HG02610 (cell line): ENCODE measurements around the gene PDP2.

Source experiments
- ATAC-seq: cut with Tn5 transposase; IDR thresholded peaks from one replicate; pipeline ENCODE4 v1.9.1; 2021; ENCODE audit warnings: mild to moderate bottlenecking, moderate library complexity; ENCODE audit not compliant: unreplicated experiment

PDP2 gene

DNA sequence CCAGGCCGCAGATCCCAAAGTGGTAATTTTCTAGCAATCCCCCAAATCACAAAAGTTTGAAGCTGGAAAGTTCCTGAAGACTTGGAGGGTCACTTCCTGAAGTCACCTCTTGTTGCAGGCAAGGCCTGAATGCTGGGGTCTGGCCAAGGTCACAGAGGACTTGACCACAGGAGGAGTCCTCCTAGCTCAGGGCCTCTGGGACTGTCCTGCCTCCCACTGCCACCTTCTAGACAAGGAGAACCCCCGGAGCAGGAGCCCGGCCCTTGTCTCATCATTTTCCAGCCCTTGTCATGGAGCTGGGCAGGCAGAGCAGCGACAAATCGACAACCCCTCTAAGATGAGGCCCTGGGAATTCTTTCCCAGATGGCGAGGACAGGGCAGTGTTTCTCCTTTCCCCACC, 38.0 kb downstream of the PDP2 start:
- ATAC-seq: no peak

DNA sequence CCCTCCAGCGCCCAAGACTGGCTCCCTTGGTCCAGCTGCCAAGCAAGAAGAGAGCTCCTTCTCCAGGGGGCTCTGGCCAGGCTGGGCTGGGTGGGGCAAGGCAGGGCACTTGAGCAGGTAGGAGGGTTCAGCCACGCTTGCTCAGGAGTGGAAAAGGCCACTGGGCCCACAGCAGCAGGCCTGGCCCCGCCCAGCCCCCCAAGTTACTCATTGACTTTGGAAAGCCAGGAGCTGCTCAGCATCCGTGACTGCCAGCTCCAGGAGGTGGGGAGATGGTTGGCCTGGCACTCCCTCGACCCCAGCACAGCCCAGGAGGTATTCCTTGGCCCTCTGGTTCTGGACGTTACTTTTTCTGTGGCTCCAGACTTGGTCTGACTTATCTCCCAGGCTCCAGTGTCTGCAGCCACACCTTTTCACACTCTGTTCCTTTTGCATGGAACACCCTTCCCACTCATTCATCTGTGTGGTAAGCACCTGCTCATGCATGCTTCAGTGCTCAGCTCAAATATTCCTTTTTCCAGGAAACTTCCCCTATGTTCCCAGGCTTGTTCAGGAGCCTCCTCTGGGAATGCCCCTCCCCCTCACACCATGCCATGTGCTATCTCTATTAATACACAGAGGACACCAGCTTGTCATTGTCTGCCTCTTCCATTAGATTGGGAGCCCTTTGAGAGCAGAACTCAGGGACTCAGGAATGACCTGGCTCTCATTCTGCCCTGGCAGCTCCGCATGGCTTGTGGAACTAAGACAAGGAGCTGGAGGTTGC, 38.7 kb downstream of the PDP2 start, which contains the start of gene CDH16:
CDH16 (minus strand) TSS at position 83 of the 766 bp plus-strand sequence. CDS start 820 bp downstream, outside the sequence.
- ATAC-seq: no peak

DNA sequence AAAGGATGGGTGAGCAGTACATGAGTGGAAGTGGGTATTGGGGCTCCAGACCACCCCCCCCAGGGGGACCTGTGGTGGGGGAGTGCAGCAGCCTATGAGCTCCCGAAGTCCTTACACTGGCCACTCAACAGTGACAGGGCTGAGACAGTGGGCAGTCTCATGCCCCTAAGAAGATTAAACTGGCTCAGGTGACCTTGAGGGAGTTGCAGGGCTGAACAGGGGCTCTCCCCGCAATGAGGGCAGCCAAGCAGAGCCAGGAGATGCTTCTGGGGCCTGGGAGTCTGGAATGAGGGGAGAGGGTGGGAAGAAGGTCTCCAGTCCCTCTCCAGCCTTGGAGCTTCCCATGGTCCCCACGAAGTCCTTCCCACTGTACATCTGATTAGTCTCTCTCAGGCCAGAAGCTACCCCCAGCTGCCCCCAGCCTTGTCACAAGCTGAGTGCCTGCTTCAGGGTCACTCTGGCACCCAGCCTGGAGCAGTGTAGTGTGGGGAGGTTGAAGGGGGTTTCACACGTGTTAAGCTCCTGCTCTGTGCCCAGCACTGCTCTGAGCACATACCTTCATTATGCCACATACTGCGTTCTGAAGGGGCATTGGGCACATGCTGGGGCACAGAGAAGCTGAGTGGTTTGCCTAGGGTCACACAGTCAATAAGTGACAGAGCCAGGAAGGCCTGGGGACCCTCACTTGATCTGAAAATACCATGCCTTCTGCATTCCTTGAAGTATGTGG, 39.4 kb downstream of the PDP2 start:
- ATAC-seq: no peak

DNA sequence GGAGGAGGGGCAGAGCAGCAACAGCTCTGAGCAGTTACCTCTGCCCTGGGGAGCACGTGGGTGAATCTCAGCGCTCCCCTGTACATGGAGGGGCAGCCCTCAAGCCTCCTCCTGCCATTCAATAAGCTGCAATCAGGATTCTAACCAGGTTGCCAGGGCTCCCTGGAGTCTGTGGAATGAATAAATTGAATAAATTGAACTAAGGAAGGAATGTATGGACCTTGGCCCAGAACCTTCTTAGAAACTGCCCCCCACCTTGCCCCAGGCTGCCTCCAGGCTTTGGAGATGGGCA, 39.9 kb downstream of the PDP2 start:
- ATAC-seq: no peak

DNA sequence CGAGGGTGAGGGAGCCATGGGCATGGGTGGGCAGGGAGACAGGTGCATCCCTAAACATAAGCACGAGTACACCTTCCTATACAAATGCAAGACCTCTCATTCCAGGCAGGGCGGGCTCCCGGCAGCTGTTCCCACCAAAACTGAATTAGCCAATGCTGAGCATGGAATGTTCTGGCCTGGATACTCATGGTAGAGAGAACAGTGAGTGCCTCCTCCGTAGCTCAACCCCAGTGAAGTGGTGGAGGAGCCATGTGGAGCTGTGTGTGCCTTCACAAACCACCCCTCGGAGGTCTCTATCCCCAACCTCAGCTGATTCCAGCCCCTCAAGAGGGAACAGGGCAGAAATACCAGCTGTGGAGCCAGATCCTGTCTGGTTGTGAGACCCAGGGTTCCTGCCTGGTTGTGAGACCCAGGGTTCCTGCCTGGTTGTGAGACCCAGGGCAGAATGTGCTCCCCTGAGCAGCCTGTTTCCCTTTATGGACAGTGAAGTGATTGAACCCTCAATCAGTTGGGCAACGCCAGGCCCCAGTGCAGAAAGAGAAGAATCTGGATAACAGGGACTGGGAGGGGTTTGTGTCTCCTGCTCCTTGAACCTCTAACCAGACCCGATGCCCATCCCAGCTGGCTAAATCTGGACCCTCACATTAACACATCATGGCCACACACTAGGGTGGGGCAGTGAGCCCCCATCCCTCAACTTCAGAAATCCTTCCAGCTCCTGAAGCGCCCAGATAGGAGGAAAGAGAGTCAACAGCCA, 40.8 kb downstream of the PDP2 start:
- no peak for ATAC-seq

DNA sequence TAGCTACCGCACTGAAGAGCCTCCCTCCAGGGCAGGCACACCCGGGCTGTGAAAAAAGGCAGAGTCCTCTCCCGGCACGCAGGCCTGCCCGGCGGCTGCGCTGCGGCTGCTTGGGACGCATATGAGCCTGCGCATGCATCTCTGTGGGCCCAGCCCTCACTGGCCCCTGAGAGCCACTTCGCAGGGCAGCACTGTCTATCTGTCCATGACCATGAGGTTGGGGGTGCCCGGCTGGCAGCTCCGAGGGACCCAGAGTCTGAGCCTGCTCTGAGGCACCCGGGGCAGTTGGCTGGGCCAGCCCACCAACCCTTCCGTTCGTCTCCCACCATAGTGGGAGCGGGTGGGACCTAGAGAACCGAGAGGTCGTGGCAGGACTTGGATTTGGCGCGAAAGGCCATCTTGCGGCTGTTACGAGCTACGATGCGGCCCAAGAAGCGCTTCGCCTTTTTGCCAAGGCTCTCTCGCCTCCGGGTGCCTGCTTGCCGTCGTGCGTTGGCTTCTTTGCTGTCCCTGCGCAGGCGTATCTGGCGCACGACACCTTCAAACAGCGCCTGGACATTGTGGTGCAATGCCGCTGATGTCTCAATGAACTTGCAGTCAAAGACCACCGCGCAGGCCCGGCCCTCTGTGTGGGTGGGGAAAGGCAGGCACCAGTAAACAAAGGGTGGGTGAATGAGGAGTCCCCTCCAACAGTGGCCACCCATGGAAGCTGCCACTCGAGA, 41.6 kb downstream of the PDP2 start:
- no peak for ATAC-seq

DNA sequence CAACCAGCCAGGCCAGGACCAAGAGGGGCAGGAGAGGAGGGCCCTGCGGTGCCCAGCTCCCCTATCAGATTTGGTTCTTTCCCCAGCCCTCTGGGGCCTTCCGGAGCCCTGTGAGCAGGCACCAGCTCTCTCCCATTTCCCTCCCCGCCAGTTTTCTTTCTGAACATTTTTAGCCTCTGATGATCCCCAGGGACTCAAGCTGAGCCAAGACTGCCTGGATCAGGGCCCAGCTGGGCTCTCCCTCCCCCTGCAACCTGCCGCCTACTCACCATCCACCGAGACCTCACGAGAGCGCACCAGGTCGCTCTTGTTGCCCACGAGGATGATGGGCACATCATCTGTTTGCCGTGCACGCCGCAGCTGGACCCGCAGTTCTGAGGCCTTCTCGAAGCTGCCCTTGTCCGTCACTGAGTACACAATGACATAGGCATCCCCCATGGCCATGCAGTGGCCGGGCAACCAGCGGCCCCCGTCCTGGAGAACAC, 43.0 kb downstream of the PDP2 start:
- ATAC-seq: no peak

DNA sequence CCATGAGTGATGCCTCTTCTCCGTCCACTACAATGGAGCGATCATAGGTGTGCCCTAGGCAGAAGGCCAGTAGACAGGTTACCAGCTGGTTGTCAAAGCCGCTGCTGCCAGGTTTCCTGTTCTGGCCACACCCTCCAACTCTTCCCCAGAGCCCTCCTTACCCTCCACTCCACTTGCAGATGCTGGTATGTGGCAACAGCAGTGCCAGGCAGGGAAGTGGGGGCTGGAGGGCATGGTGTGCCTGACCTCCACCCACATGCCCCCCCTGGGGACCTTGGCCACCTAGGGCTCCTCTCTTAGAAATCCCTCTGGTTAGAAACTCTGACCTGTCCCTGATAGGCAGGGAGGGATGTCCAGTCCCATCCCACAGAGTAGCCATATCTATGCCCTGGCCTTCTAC, 43.6 kb downstream of the PDP2 start:
- ATAC-seq: no peak

DNA sequence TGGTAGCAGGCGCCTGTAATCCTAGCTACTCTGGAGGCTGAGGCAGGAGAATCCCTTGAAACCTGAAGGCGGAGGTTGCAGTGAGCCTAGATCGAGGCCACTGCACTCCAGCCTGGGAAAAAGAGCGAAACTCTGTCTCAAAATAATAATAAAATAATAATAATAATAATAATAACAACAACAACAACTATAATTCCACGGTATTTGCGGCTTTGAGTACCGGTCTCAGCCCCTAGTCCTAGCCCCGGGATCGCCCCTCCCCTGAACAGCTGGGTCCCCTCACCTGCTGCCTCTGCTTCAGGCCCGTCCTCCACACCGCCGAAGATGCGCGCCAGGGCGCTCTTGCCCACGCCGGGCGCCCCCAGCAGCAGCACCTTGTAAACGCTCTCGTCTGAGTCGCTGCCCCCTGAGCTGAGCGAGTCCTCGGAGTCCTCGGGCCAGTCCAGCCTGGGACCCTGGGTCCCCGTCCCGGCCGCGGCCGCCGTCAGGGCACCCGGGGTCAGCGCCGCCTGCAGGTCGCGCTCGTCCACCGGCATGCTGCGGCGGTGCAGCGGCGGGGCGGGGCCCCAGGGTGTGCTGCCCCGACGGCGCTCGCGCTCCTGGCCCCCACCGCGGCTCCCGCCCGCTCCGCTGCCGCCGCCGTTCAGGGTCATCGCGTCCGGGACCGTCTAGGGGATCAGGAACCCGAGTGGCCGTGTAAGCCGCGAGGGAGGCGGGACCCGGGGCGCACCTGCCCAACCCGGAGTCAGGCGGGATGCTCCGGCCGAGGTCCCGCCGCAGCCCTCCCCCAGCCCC, 44.4 kb downstream of the PDP2 start:
- ATAC-seq: no peak

DNA sequence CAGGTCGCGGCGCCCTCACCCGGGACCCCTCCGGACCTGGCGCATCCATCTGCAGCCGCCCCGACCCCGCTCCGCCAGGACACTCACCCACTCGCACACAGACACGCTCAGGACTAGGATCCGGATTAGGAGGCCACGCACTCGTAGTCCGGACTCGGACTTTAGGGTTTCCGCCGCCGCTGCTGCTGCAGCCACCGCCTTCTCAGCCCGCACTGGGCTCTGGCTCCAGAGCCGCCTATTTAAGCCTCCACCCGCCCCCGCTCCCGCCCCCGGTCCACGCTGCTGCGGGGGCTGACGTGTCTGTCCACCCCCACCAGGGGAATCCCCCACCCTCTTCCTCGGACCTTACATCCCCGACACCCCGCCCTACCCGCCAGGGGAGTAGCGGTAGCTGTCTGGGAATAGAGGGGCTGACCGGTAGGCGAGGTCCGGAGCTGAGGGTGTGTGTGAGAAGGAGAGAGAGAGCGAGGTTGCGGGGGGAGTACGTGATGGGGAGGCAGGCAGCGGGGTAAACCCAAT, 45.1 kb downstream of the PDP2 start, which contains the start of gene RRAD:
RRAD (minus strand) TSS at position 214 of the 519 bp plus-strand sequence. CDS start 356 bp downstream, outside the sequence.
- no peak for ATAC-seq

DNA sequence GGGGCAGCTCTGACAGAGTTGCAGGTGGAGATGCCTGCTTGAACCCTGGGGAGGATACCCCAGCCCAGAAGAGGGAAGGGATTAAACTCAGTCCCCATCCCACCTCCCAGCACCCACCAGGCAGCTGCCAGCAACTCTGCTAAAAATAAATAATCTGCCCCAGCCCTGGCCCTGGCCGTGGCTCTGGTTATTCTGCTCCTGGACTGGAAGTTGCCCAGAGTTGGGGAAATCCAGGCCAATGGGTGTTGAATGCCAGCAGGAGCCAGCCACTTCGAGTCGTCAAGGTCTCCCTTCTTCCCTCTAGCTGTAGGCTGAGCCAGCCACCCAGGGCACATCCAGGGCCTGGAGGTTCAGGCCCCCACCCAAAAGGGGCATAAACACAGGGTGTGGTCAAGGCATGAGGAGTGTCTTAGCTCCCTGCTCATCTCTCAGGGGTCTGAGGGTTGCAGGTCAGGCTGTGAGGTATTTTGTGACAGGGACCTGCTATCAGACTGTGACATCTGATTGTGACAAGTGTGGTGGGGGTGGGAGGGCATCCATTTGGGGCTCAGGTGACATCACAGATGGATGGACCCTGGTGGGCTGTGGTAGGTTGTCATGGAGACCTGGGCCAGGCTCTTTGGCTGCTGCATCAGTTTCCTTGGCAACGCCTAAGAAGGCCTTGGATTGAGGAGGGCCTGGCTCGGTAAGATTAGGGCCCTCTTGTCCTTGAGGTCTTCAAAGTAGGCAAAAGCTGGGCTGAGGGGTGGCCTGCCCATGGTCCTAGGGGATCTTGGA, 46.0 kb downstream of the PDP2 start:
- ATAC-seq: no peak

DNA sequence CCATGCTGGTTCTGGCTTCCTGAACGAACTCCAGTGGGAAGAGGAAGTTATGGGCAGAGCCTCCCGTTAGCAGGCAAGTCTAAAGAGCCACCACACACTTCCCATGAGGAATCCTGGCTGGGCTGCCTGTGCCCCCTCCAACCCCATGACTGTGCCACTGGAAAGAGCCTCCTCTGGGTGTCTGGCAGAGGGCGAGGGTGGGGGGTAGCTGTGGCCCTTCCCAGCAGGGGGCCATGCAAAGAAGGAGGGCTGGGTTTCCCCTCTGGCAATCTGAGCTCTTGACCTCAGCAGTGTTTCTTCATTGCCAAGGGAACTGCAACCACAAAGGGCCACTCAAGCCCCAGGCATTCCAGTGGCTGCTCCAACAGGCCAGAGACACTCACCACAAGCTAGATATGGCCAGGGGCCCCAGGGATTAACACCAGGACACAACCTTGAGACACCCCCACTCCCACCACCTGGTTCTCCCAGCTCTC, 46.7 kb downstream of the PDP2 start:
- no peak for ATAC-seq

DNA sequence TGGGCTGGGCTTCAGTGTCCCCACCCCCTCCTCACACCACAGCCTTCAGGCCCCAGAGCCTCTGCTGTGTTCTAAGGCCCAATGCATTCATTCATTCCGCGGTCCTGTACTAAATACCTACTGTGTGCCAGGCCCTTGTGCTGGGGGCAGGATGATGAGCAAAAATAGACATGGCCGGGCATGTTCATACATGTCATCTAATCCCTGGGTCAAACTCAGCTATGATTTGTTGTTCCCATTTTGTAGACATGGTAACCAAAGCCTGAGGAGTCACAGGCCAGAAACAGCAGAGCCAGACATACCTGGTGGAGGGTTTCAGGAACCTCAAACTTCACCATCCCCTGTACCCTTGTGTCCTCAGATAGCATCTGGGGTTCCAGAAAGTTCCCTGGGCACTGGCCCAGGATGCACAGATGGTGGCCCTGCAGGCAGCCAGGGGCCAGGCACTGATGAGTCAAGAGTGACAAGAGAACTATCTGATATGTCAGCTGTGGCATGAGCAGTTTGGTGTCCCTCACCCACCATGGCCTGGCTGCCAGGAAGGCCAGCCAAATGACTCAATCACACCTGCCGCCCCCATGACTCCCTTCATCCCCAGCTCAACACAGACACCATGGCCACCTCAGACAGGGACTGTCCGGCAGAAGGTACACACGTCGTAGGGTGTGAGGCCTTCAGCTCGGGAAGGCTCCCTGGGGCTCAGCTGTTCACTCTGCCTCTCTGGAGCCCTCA, 47.8 kb downstream of the PDP2 start:
- ATAC-seq: no peak

DNA sequence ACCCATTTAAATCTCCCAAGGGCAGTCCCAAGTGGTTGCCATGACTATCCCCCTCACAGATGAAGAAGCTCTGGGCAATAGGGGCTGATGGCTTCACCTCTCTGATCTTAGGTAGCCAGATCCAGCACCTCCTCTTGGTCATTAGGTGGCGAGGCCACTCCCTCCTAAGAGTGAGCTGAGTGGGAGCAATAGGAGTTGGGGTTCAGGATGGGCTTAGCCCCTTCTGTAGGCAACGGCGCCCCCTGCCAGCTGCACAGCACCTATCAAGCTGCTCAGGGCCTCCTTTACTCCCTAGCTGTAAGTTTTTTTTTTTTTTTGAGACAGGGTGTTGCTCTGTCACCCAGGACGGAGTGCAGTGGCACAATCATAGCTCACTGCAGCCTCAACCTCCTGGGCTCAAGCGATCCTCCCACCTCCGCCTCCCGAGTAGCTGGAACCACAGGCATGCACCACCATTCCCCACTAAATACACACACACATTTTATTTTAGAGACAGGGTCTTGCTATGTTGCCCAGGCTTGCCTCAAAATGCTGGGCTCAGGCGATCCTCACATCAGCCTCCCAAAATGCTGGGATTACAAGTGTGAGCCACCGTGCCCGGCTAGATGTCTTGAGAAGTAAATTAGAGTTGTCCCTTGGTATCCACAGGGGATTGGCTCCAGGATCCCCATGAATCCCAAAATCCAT, 48.5 kb downstream of the PDP2 start:
- no peak for ATAC-seq

DNA sequence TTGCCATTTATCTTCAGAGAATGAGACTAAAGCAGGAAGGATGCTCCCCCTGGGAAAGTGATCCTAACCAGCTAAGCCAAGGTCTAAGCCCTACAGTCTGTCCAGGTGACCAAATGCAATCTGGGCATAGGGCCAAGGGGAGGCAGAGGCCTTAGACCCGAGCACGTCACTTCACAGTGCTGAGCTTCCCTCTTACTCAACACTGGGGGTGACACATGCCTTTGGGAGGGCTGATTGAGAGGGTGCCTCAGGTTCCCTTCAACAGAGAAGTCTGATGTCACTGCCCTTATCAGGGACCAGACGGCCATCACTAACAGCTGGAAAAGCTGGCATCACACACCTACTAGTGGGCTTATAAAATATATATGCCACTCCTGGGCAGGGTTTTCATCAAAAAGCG, 49.9 kb downstream of the PDP2 start:
- ATAC-seq: no peak

DNA sequence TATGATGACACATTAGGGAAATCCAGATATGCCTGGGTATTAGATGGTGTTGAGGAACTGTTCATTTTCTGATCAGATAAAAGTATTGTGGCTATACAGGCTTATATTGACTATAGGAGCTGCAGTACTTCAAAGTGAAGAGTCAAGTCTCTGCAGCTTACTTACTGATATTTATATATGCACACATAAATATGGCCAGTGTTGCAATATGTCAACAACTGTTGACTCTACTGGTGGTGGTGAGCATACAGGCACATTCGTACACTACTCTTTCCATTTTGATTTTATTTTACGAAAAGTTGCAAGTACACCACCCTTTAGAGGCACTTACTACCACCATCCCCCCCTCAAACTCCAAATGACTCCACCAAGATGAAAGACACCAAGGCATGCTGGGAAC, 51.4 kb downstream of the PDP2 start:
- ATAC-seq: no peak

DNA sequence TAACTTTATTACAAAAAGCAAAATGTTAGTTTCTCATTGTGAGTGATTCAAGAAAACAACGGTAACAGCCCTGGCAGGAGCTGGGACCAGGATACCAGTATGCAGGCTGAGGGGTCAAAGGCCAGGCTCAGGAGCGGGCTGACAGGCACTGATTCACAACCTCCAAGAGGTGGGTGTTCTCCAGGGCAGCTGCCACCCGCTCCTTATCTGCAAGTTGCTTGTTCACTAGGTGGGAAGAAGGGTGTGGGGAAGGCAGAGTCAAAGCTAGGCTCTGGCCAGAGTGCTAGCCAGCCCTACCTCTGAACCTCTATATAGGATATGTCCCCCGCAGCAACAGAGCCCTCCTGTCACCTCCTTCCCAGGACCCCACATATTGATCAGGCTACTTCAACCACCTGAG, 51.8 kb downstream of the PDP2 start:
- no peak for ATAC-seq

DNA sequence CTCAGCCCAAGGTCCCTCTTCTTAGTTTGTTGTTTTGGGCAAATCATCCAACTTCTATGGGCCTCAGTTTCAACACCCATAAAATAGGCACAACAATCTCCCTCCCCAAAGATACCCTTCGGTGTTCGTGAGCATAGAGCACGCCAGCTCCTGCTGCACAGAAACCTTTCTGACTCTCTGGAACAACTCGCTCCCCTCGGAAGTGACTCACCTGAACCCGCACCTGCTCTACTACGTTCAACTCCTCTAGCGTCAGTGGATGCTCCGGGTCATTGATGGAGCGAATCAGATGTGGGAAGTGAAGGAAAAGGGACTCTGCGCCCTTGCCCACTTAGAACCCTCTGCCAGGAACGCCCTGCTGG, 53.4 kb downstream of the PDP2 start:
- peak; percentile 13 for ATAC-seq
